Kidney epithelial cell (primary cell): ENCODE results near the gene LRFN4. TPM values are rescaled to one million over a fixed set of nuclear protein-coding genes. Genes with fewer than 3 reads are reported as not detected.
A peak's percentile ranks its signal among the peaks of the same experiment; 100 is the strongest.

Source experiments
- DNase-seq: peaks from one replicate; pipeline ENCODE4 v3.0.0-alpha.2; 2010; ENCODE audit warnings: low read depth
- H3K27me3 ChIP-seq: 2 replicates; pipeline ENCODE4 v1.6.0; 2011; ENCODE audit warnings: low read length; ENCODE audit not compliant: control insufficient read depth, insufficient read depth
- H3K36me3 ChIP-seq: 2 replicates; pipeline ENCODE4 v1.5.1; 2011; ENCODE audit warnings: low read length; ENCODE audit not compliant: control insufficient read depth, insufficient read depth
- H3K4me3 ChIP-seq: 2 replicates; pipeline ENCODE4 v1.5.1; 2011; ENCODE audit warnings: low read depth, mild to moderate bottlenecking, control low read depth, low read length
- CTCF ChIP-seq: IDR thresholded peaks from 2 replicates; pipeline ENCODE4 v1.5.1; 2011; ENCODE audit warnings: mild to moderate bottlenecking, moderate library complexity, low read length, control low read depth, inconsistent platforms; ENCODE audit not compliant: insufficient read depth, poor library complexity, severe bottlenecking
- total RNA-seq: library from RNA; depleted of rRNA; stranded (reverse); fragments of >200 nt; gene quantifications from 2 replicates; pipeline ENCODE4 v1.2.3, GENCODE V29; 2015

The LRFN4 gene
- total RNA-seq, 1 donor from 2014 or later = 53.5 TPM

GRCh38 chr11:66866007-66866406, 9.1 kb downstream of the LRFN4 start:
- no peak for DNase-seq

GRCh38 chr11:66866511-66866986, 9.7 kb downstream of the LRFN4 start:
- Histone ChIP-seq H3K4me3 (no peak overlapping the region), H3K36me3 (no peaks in the 10 kb centered on the region), H3K27me3 (no peaks in the 10 kb centered on the region)
- no peak for TF ChIP-seq CTCF
- DNase-seq = no peak

More at GRCh38 chr11:66866007-66866406, 9.1 kb downstream of the LRFN4 start:
- H3K27me3 ChIP-seq = no peaks in the 10 kb centered on the region
- no peak overlapping the region for H3K4me3 ChIP-seq
- no peaks in the 10 kb centered on the region for H3K36me3 ChIP-seq
- no peak for TF ChIP-seq CTCF

- TF ChIP-seq CTCF = no peak
- H3K4me3 ChIP-seq = no peak overlapping the region
- no peaks in the 10 kb centered on the region for H3K27me3 ChIP-seq
- no peak for DNase-seq
- no peaks in the 10 kb centered on the region for H3K36me3 ChIP-seq
Observed at GRCh38 chr11:66867425-66868040, 10.7 kb downstream of the LRFN4 start.

GRCh38 chr11:66868082-66868725, 11.3 kb downstream of the LRFN4 start:
- no peak for DNase-seq
- Histone ChIP-seq H3K4me3 (no peak overlapping the region), H3K36me3 (no peaks in the 10 kb centered on the region), H3K27me3 (no peaks in the 10 kb centered on the region)
- TF ChIP-seq CTCF = no peak

- DNase-seq = no peak
- Histone ChIP-seq H3K27me3 (no peaks in the 10 kb centered on the region), H3K36me3 (no peaks in the 10 kb centered on the region), H3K4me3 (no peak overlapping the region)
- TF ChIP-seq CTCF = peak; percentile 48
Observed at GRCh38 chr11:66868726-66869566, 12.1 kb downstream of the LRFN4 start.
